OCI-LY7 (cell line): ENCODE data around the gene USP37.

ENCODE experiments used
- EZH2phosphoT487 ChIP-seq: fragments of 200-600 bp; sonication (generic); IDR thresholded peaks from 2 replicates; pipeline ENCODE4 v1.6.1; 2018; ENCODE audit warnings: low read depth, borderline replicate concordance, mild to moderate bottlenecking, mixed run types, antibody characterized with exemption, low read length, moderate library complexity, mixed read lengths
- TF ChIP-seq, protein P1 (sequence below): fragments of 200-600 bp; sonication (generic); conservative IDR thresholded peaks from 2 replicates; pipeline ENCODE4 v1.5.1; 2014; ENCODE audit warnings: mild to moderate bottlenecking, antibody characterized with exemption, low read length, moderate library complexity, mixed read lengths

DNA sequence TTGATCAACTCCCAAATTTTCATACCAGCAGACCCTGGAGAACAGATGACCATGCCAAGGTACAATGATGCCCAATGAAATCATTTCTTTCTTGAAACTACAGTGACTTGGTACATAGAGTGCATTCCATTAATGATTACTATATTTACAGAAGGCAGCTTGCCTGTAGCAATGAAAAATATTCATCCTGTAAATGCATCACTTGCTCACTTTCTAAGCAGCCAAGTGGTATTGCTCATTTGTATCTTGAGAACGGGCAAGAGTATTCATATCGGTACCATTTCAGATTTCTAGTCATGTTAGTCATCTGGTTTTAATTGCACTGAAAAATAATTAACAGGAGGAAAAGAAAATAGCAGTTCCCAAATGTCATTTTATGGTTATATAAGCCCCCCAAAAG, 89.6 kb downstream of the USP37 start:
- TF ChIP-seq, protein P1, sequence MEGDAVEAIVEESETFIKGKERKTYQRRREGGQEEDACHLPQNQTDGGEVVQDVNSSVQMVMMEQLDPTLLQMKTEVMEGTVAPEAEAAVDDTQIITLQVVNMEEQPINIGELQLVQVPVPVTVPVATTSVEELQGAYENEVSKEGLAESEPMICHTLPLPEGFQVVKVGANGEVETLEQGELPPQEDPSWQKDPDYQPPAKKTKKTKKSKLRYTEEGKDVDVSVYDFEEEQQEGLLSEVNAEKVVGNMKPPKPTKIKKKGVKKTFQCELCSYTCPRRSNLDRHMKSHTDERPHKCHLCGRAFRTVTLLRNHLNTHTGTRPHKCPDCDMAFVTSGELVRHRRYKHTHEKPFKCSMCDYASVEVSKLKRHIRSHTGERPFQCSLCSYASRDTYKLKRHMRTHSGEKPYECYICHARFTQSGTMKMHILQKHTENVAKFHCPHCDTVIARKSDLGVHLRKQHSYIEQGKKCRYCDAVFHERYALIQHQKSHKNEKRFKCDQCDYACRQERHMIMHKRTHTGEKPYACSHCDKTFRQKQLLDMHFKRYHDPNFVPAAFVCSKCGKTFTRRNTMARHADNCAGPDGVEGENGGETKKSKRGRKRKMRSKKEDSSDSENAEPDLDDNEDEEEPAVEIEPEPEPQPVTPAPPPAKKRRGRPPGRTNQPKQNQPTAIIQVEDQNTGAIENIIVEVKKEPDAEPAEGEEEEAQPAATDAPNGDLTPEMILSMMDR: no peak
- TF ChIP-seq EZH2phosphoT487: no peak
